ENCODE results near the gene SLC23A2. TPM values are rescaled to one million over a fixed set of nuclear protein-coding genes. Genes with fewer than 3 reads are reported as not detected.

Gene SLC23A2
- total RNA-seq, 1 experiment from 2014 or later = 16.3 TPM

GRCh38 chr20:4894409-4894808 lies 106.9 kb downstream of the SLC23A2 start:
- no peak overlapping the region for H3K9ac ChIP-seq (ENCODE audit: low read length)
- CTCF ChIA-PET = no interaction called here
- no peaks in the 10 kb centered on the region for H3K9me2 ChIP-seq (ENCODE audit: insufficient read depth)
- no peak for TF ChIP-seq EGR1 (IDR thresholded peaks at IDR 0.05; ENCODE audit: low read depth)
- POLR2A ChIA-PET = no interaction called here
- DNase-seq (ENCODE audit: low read depth, low spot score) (no peak), ATAC-seq (no peak)
- BruUV-seq (replicated peaks) = no TSS peak
- no peak overlapping the region for H3K27ac ChIP-seq (ENCODE audit: low read depth, low read length)
- H3K36me3 ChIP-seq (ENCODE audit: control insufficient read depth in 1 of 2, insufficient read depth in 2 of 2, low read length in 2 of 2) = peaks cover 0 to 2% of the 10 kb centered on the region in 2 experiments; a peak in 1 of 4 replicates
- H3K27me3 ChIP-seq (ENCODE audit: insufficient read depth, low read length) = no peaks in the 10 kb centered on the region
- no peak overlapping the region for H3K4me3 ChIP-seq (replicated peaks in 1 of 2; ENCODE audit: low read depth in 1 of 2, low read length in 2 of 2)
- H2AFZ ChIP-seq (ENCODE audit: low read depth, low read length, poor library complexity, severe bottlenecking) = no peak overlapping the region
- H3K9me3 ChIP-seq (ENCODE audit: control insufficient read depth in 1 of 2, insufficient read depth in 1 of 2, low read depth in 1 of 2, low read length in 2 of 2) = no peaks in the 10 kb centered on the region
- peaks cover 12 to 28% of the 10 kb centered on the region in 2 experiments for H3K4me1 ChIP-seq (ENCODE audit: control insufficient read depth in 1 of 2, insufficient read depth in 2 of 2, low read length in 2 of 2)
- no peak overlapping the region for H3K4me2 ChIP-seq (ENCODE audit: low read length)
- no peaks in the 10 kb centered on the region for H4K20me1 ChIP-seq (ENCODE audit: insufficient read depth)
- no peaks in the 10 kb centered on the region for H3K79me2 ChIP-seq (ENCODE audit: insufficient read depth, low read length)
- RAD21 ChIA-PET (ENCODE audit: low non-redundant PET in 1 of 2, low total read pairs in 2 of 2, uncharacterized antibody in 2 of 2, unreplicated experiment in 2 of 2) = no interaction called here
- intact Hi-C loops (cut with micrococcal nuclease) = no loop called here

- CTCF ChIA-PET = no interaction called here
- Histone ChIP-seq H4K20me1 (ENCODE audit: insufficient read depth) (no peaks in the 10 kb centered on the region), H3K27me3 (ENCODE audit: insufficient read depth, low read length) (no peaks in the 10 kb centered on the region), H3K9ac (ENCODE audit: low read length) (no peak overlapping the region), H3K79me2 (ENCODE audit: insufficient read depth, low read length) (no peaks in the 10 kb centered on the region), H3K9me3 (ENCODE audit: control insufficient read depth in 1 of 2, insufficient read depth in 1 of 2, low read depth in 1 of 2, low read length in 2 of 2) (no peaks in the 10 kb centered on the region), H3K4me1 (ENCODE audit: control insufficient read depth in 1 of 2, insufficient read depth in 2 of 2, low read length in 2 of 2) (peaks cover 8 to 21% of the 10 kb centered on the region in 2 experiments), H2AFZ (ENCODE audit: low read depth, low read length, poor library complexity, severe bottlenecking) (no peak overlapping the region), H3K9me2 (ENCODE audit: insufficient read depth) (no peaks in the 10 kb centered on the region), H3K4me2 (ENCODE audit: low read length) (no peak overlapping the region), H3K36me3 (ENCODE audit: control insufficient read depth in 1 of 2, insufficient read depth in 2 of 2, low read length in 2 of 2) (no peaks in the 10 kb centered on the region; a peak in 1 of 4 replicates), H3K4me3 (replicated peaks in 1 of 2; ENCODE audit: low read depth in 1 of 2, low read length in 2 of 2) (no peak overlapping the region), H3K27ac (ENCODE audit: low read depth, low read length) (no peak overlapping the region)
- no TSS peak for BruUV-seq (replicated peaks)
- DNase-seq (ENCODE audit: low read depth, low spot score) = no peak
- intact Hi-C loops (cut with micrococcal nuclease) = no loop called here
- TF ChIP-seq RAD21 (IDR thresholded peaks at IDR 0.05; ENCODE audit: low read depth) (no peak), CEBPB (IDR thresholded peaks at IDR 0.05; ENCODE audit: low read depth) (no peak), EZH2 (IDR thresholded peaks at IDR 0.05) (no peak), ZFX (IDR thresholded peaks at IDR 0.05) (no peak), SRF (IDR thresholded peaks at IDR 0.05; ENCODE audit: low read depth) (no peak), SP1 (IDR thresholded peaks at IDR 0.05; ENCODE audit: low read depth) (no peak), YY1 (IDR thresholded peaks at IDR 0.05; ENCODE audit: extremely low read depth, insufficient replicate concordance, low read depth, low read length) (no peak), EZH2phosphoT487 (IDR thresholded peaks at IDR 0.05; ENCODE audit: borderline replicate concordance) (no peak), CTCF (IDR thresholded peaks at IDR 0.05 in 2 of 3, conservative IDR thresholded peaks at IDR 0.05 in 1 of 3; ENCODE audit: borderline replicate concordance in 1 of 3, insufficient read depth in 1 of 3, low read depth in 2 of 3, low read length in 2 of 3) (no peak), MAX (IDR thresholded peaks at IDR 0.05) (no peak), POLR2A (IDR thresholded peaks at IDR 0.05; ENCODE audit: borderline replicate concordance, extremely low read depth, insufficient read depth, insufficient read length) (no peak), FOSL1 (IDR thresholded peaks at IDR 0.05; ENCODE audit: low read depth) (no peak), ELF1 (IDR thresholded peaks at IDR 0.05; ENCODE audit: borderline replicate concordance, low read depth) (no peak), TCF7L2 (IDR thresholded peaks at IDR 0.05; ENCODE audit: borderline replicate concordance, extremely low read depth, insufficient read depth, insufficient read length) (no peak), ZBTB33 (IDR thresholded peaks at IDR 0.05; ENCODE audit: extremely low read depth, insufficient replicate concordance, low read length) (no peak), SIN3A (IDR thresholded peaks at IDR 0.05; ENCODE audit: low read depth) (no peak), POLR2AphosphoS5 (IDR thresholded peaks at IDR 0.05; ENCODE audit: low read depth, low read length) (no peak), EGR1 (IDR thresholded peaks at IDR 0.05; ENCODE audit: low read depth) (no peak)
- RAD21 ChIA-PET (ENCODE audit: low non-redundant PET in 1 of 2, low total read pairs in 2 of 2, uncharacterized antibody in 2 of 2, unreplicated experiment in 2 of 2) = no interaction called here
- ATAC-seq = no peak
- POLR2A ChIA-PET = no interaction called here
Measured at GRCh38 chr20:4893709-4894108, 107.6 kb downstream of the SLC23A2 start.
